Mucosa of stomach (tissue), 1 donor: Measurements from ENCODE around the gene E2F8.

Experiments
- H3K27me3 ChIP-seq: one replicate; pipeline ENCODE4 v1.7.0; 2013; ENCODE audit warnings: mild to moderate bottlenecking, low read length; ENCODE audit not compliant: control insufficient read depth, insufficient read depth
- H3K36me3 ChIP-seq: one replicate; pipeline ENCODE4 v1.7.0; 2013; ENCODE audit warnings: low read length; ENCODE audit not compliant: control insufficient read depth, insufficient read depth
- H3K4me1 ChIP-seq: one replicate; pipeline ENCODE4 v1.7.0; 2013; ENCODE audit warnings: mild to moderate bottlenecking, low read length; ENCODE audit not compliant: control insufficient read depth, insufficient read depth
- H3K4me3 ChIP-seq: one replicate; pipeline ENCODE4 v1.7.0; 2013; ENCODE audit warnings: low read length
- H3K9ac ChIP-seq: one replicate; pipeline ENCODE4 v1.7.0; 2013; ENCODE audit warnings: mild to moderate bottlenecking, low read length, moderate library complexity
- H3K9me3 ChIP-seq: one replicate; pipeline ENCODE4 v1.7.0; 2013; ENCODE audit warnings: mild to moderate bottlenecking, low read length, moderate library complexity; ENCODE audit not compliant: control insufficient read depth
- donor health status: Pancreatic carcinoma.

The E2F8 gene

DNA sequence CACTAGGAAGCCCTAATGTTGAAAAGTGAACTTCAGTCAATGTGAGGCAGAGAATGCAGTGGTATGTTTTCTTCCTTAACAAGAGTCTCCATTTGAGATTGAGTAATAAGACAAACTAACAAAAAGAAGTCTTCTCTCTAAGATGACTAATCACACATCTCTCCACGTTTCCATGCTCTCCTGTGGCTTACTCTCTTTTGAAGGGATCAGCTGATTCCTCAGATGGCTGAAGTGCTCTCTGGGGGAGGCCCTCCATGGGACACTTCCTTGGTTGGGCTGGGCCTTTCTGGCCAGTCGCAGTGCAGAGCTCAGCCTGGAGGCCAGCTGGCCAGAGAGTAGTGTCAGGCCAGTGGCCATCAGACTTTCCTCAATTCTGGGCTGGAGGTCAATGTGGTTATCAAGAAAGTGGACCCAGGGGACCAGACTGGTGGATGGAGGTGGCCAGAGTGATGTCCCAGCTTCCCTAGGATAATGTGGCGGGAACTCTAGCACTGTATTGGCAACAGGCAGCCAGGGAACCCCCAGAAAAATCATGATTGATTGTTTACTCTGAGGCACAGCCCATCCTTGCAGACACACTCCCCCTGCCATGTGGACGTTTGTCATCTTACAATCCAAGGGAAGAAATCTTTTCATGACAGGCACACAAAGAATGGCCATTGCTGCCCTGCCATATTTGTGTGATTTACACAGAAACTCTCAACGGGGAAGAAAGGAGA is 53.5 kb downstream of the E2F8 start:
- H3K9me3 ChIP-seq: no peaks in the 10 kb centered on the region
- no peak overlapping the region for H3K9ac ChIP-seq
- H3K4me1 ChIP-seq: no peaks in the 10 kb centered on the region
- H3K36me3 ChIP-seq: no peaks in the 10 kb centered on the region
- H3K27me3 ChIP-seq: no peaks in the 10 kb centered on the region
- no peak overlapping the region for H3K4me3 ChIP-seq

DNA sequence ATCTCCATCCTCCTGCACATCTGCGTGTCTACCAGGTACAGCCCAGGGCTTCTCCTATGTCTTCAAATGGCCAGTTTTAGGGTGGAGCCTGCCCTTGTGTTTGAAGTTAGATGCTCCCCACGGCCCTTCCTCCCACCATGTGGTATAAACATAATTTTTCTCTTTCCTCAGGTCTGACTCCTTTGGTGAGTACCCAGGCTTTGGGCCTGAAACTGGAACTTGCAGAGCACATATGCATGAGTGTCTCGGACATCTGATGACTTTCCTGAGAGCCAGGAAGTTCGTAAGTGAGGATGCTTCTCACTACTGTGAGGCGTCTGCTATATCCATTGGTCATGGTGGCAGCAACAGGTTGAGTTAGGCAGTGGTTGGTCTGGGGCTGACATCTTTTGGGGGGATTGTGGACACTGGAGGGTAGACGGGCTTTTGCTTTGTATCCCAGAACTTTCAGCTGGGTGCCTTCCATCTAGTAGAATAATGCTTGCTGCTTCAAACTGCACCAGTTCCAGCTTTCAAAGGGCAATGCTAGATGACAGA is 55.2 kb downstream of the E2F8 start:
- no peak overlapping the region for H3K9ac ChIP-seq
- H3K9me3 ChIP-seq: no peaks in the 10 kb centered on the region
- no peaks in the 10 kb centered on the region for H3K36me3 ChIP-seq
- H3K4me1 ChIP-seq: no peaks in the 10 kb centered on the region
- no peak overlapping the region for H3K4me3 ChIP-seq
- H3K27me3 ChIP-seq: no peaks in the 10 kb centered on the region

DNA sequence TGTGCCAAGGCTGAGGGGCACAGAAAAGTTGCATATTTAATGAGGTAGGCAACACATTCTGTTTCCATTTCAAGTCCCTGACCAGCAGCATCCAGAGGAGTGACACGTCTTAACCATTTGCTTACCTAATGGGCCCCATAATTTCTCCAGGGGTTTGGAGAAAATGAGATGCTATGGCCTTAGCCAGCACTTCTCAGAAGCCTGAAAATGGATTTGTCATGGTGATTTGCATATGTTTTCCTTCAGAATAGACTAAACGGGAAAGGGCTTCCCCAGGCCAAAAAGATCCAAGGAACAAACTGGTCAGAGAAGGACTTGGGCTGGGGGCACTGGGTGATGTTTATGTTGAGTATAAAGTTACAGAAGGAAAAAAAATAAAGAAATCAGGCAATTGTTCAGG is 55.7 kb downstream of the E2F8 start:
- no peak overlapping the region for H3K4me3 ChIP-seq

DNA sequence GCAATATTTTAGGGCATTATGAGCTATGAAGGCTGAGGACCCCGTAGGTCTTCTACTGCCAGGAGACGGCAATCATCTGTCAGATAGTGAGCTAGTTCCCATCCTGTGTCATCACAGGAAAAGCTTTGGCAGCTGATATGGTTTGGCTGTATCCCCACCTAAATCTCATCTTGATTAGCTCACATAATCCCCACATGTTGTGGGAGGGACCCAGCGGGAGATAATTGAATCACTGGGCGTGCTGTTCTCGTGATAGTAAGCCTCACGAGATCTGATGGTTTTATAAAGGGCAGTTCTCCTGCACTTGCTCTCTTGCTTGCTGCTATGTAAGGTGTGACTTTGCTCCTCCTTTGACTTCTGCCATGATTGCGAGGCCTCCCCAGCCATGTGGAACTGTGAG is 57.1 kb downstream of the E2F8 start:
- H3K4me3 ChIP-seq: no peak overlapping the region
- no peak overlapping the region for H3K9ac ChIP-seq
- no peaks in the 10 kb centered on the region for H3K4me1 ChIP-seq
- H3K36me3 ChIP-seq: no peaks in the 10 kb centered on the region
- no peaks in the 10 kb centered on the region for H3K9me3 ChIP-seq
- H3K27me3 ChIP-seq: no peaks in the 10 kb centered on the region

More for the DNA sequence above, 55.7 kb downstream of the E2F8 start:
- Histone ChIP-seq H3K9me3 (no peaks in the 10 kb centered on the region), H3K36me3 (no peaks in the 10 kb centered on the region), H3K27me3 (no peaks in the 10 kb centered on the region), H3K4me1 (no peaks in the 10 kb centered on the region), H3K9ac (no peak overlapping the region)

DNA sequence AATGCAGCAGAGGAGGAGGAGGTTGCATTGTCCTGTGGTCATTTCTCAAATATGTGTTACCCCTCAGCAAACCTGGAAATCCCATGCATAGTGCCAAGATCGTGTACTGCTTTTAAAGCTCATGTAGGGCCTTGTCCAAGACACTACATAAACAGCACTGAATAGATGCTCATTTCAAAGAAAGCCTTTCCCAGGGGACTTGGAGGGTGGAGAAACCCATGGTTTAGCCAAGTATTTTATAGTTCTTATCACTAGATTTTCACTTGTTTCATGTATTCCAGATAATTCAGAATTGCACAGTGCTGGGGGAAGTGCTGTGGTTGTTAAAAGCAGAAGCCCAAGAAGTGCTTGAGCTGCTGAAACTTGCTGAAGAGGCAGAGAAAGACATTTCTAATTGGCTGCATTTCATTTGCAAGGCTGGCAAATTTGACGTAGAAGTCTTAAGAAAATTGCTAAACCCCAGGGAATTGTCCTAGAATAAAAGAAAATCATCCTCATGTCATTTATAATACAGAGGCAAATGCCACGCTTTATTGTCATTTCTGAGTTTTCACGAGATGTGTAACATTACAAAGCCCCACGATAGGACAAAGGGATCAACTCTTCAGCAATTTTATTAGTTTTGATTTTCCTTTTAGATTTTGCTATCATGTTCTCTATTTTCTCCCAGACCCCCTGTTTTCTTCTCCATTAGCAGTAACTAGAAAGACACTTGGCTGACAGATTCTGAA is 59.0 kb downstream of the E2F8 start:
- Histone ChIP-seq H3K4me1 (no peaks in the 10 kb centered on the region), H3K36me3 (peaks cover 1% of the 10 kb centered on the region), H3K27me3 (no peaks in the 10 kb centered on the region), H3K9me3 (no peaks in the 10 kb centered on the region), H3K9ac (no peak overlapping the region), H3K4me3 (no peak overlapping the region)

DNA sequence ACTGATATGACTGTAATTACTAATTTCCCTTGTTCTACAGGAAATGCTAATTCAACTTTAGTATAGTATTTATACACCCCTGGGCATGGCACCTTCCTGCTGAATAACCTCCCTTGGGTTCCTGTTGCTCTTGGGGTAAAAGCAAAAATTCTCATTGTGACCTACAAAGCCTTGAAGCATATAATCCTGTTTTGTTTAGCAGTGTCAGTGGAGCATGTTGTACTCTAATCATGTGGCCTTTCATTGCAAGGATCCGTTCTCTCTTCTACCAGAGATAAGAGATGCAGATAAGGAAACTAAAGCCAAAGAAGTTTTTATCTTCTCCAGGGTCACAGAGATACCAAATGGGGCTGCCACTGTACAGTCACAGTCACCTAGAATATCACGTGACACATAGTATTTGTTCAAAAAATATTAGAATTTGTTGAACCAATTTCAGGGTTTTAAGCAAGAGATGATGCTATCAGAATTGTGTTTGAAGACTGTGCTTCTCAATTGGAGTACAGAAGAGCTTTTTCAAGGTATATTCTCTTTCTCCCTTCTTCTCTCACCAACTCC is 64.0 kb downstream of the E2F8 start:
- no peaks in the 10 kb centered on the region for H3K9me3 ChIP-seq

More for the DNA sequence above, 64.0 kb downstream of the E2F8 start:
- no peak overlapping the region for H3K9ac ChIP-seq
- peaks cover 14% of the 10 kb centered on the region for H3K36me3 ChIP-seq
- H3K4me1 ChIP-seq: no peaks in the 10 kb centered on the region
- no peak overlapping the region for H3K4me3 ChIP-seq
- H3K27me3 ChIP-seq: no peaks in the 10 kb centered on the region
